CD4-positive, CD25-positive, alpha-beta regulatory T cell (primary cell): ENCODE measurements around the gene TAP1. TPM values are rescaled to one million over a fixed set of nuclear protein-coding genes. Genes with fewer than 3 reads are reported as not detected.

Source experiments
- ATAC-seq, 2 donors: fragments of 150-1000 bp; cut with Tn5 transposase; one replicate each; pipeline ENCODE4 v1.10.0; 2021; ENCODE audit warnings: low read depth in 2 of 2, moderate number of reproducible peaks in 2 of 2, moderate library complexity in 1 of 2
- DNase-seq, 3 donors: peaks; one replicate each; pipeline versions ENCODE4 v3.0.0 to v3.0.0-alpha.2; 2012 to 2022; ENCODE audit warnings: mixed read lengths in 1 of 3
- H3K27ac ChIP-seq: one replicate; pipeline ENCODE4 v1.7.0; 2013; ENCODE audit warnings: mild to moderate bottlenecking, low read length; ENCODE audit not compliant: insufficient read depth, poor library complexity, severe bottlenecking
- H3K27me3 ChIP-seq: one replicate; pipeline ENCODE4 v1.7.0; 2013; ENCODE audit warnings: low read length; ENCODE audit not compliant: control insufficient read depth, insufficient read depth
- H3K36me3 ChIP-seq: one replicate; pipeline ENCODE4 v1.7.0; 2013; ENCODE audit warnings: mild to moderate bottlenecking, low read length, moderate library complexity; ENCODE audit not compliant: control insufficient read depth, insufficient read depth
- H3K4me1 ChIP-seq: 2 replicates; pipeline ENCODE4 v1.7.0; 2013; ENCODE audit warnings: mild to moderate bottlenecking, low read length; ENCODE audit not compliant: insufficient read depth, control insufficient read depth, poor library complexity, severe bottlenecking
- H3K4me3 ChIP-seq: one replicate; pipeline ENCODE4 v1.7.0; 2013; ENCODE audit warnings: low read depth, mild to moderate bottlenecking, low read length, moderate library complexity
- H3K9me3 ChIP-seq, 2 experiments: 1 replicate in 1 of 2; 2 replicates in 1 of 2; pipeline ENCODE4 v1.7.0; 2013; ENCODE audit warnings: low read length in 2 of 2, mild to moderate bottlenecking in 1 of 2, moderate library complexity in 1 of 2; ENCODE audit not compliant: control insufficient read depth in 2 of 2
- H3K27ac Mint-ChIP-seq, 3 donors: one replicate each; pipeline ENCODE4 v1.8.0; 2020 to 2022; ENCODE audit warnings: mild to moderate bottlenecking in 3 of 3, mixed read lengths in 3 of 3, moderate library complexity in 2 of 3
- H3K27me3 Mint-ChIP-seq: one replicate; pipeline ENCODE4 v1.8.0; 2022; ENCODE audit warnings: mild to moderate bottlenecking, mixed read lengths
- H3K36me3 Mint-ChIP-seq: one replicate; pipeline ENCODE4 v1.8.0; 2020; ENCODE audit warnings: mixed read lengths
- H3K4me1 Mint-ChIP-seq, 4 donors: one replicate each; pipeline ENCODE4 v1.8.0; 2020 to 2022; ENCODE audit warnings: mixed read lengths in 4 of 4, mild to moderate bottlenecking in 1 of 4
- H3K4me3 Mint-ChIP-seq, 4 donors: one replicate each; pipeline ENCODE4 v1.8.0; 2020 to 2022; ENCODE audit warnings: mild to moderate bottlenecking in 4 of 4, mixed read lengths in 4 of 4, moderate library complexity in 3 of 4
- H3K9me3 Mint-ChIP-seq, 7 donors: one replicate each; pipeline ENCODE4 v1.8.0; 2020 to 2022; ENCODE audit warnings: mixed read lengths in 7 of 7, mild to moderate bottlenecking in 3 of 7, moderate library complexity in 2 of 7
- polyA plus RNA-seq, 4 donors: library from polyadenylated mRNA; unstranded; fragments of 300-500 nt; fragmentation: Illumina TruSeq; gene quantifications; one replicate each; pipeline ENCODE4 v1.2.3, GENCODE V29; 2021
- total RNA-seq: library from RNA; stranded (reverse); gene quantifications from one replicate; pipeline ENCODE4 v1.2.3, GENCODE V29; 2022

The TAP1 gene
- total and polyA plus RNA-seq, 5 donors from 2014 or later: 220 to 477 (median 430) TPM

DNA sequence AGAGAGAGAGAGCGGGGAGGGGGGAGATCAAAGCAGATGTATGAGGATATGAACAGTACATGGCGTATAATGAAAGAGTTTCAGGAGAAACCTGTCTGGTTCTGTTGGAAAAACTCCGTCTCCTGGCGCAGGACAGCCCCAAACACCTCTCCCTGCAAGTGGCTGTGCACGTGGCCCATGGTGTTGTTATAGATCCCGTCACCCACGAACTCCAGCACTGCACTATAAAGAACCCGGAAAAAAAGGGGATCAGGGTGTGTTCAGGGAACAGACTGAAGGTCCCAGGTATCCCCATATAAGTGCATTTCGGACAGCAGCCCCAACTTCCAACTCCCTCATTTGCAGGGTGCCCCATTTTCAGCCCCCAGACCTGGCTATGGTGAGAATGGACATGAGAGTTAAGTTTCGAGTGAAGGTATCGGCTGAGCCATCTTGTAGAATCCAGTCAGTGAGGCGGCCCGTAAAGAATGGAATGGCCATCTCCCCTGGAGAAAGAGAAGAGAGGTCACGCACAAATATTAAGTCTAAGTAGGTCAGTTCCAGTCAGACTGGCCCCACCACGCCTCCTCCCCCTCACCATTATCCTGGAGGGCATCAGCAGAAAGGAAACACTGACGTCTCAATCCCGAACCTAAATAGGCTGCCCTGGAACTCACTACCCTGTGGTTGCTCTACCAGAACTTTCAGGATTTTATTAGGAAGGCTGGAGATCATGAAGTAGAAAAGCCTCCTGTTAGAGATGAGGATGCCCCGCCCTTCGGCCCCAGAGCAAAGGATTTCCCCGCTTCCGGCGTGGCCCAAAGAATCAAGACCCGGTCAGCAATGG, 1.3 kb downstream of the TAP1 start:
- H3K9me3 Mint-ChIP-seq: no peaks in the 10 kb centered on the region
- peaks cover 59% of the 10 kb centered on the region for H3K36me3 Mint-ChIP-seq
- Histone ChIP-seq H3K36me3 (peaks cover 46% of the 10 kb centered on the region), H3K27ac (peak overlapping the region; percentile 98), H3K9me3 (no peaks in the 10 kb centered on the region), H3K4me1 (peaks cover 80% of the 10 kb centered on the region), H3K4me3 (peak overlapping the region; percentile 99), H3K27me3 (no peaks in the 10 kb centered on the region)
- H3K27ac Mint-ChIP-seq: peak overlapping the region; percentile 98 to 100 (median 100)
- DNase-seq: peak in 1 of 3 donors; percentile 51
- no peak for ATAC-seq
- H3K4me1 Mint-ChIP-seq: peaks cover 16 to 82% (median 57%) of the 10 kb centered on the region in 4 donors
- peak overlapping the region; percentile 95 to 100 (median 97) for H3K4me3 Mint-ChIP-seq
- H3K27me3 Mint-ChIP-seq: peaks cover 5% of the 10 kb centered on the region

DNA sequence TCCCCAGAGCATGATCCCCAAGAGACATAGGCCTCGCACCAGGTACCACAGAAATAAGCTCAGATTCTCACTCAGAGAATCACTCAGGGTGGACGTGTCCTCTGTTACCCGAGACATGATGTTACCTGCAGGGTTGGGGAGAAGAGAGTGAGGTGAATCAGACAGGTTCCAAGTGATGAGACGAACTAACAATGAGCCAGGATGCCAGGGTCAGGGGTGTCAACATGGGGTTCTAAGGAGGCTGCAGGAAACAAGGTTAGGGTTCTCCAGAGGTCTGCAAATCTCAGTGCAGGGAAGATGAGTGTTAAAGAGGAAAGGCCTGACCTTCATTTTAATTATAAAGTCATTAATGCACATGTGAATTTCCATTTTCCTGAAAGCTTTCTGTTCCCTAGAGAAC, 2.5 kb downstream of the TAP1 start:
- Mint-ChIP-seq H3K27ac (peak overlapping the region; percentile 9 to 84 (median 74)), H3K4me3 (peak overlapping the region; percentile 95 to 100 (median 97)), H3K4me1 (peaks cover 11 to 82% (median 58%) of the 10 kb centered on the region in 4 donors), H3K36me3 (peaks cover 64% of the 10 kb centered on the region), H3K27me3 (peaks cover 5% of the 10 kb centered on the region), H3K9me3 (no peaks in the 10 kb centered on the region)
- Histone ChIP-seq H3K4me3 (peak overlapping the region; percentile 99), H3K36me3 (peaks cover 53% of the 10 kb centered on the region), H3K4me1 (peaks cover 83% of the 10 kb centered on the region), H3K27ac (peak overlapping the region; percentile 98), H3K9me3 (no peaks in the 10 kb centered on the region), H3K27me3 (no peaks in the 10 kb centered on the region)
- DNase-seq (no peak), ATAC-seq (no peak)

DNA sequence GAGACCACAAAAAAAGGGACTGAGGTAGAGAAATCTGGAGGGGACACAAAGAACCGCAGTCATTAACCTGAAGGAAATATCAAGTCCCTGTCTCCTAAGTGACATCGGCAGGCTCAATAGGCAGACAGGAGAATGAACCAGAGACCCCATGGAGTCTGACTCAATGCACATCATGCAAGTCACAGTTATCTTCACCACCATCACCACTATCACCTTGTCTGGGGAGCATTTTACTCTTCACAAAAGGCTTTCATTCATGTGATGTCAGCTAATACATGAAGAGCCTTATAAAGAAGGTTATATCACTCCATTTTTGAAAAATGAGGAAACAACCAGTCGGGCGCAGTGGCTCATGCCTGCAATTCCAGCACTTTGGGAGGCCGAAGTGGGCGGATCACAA, 4.4 kb downstream of the TAP1 start:
- no peaks in the 10 kb centered on the region for H3K9me3 Mint-ChIP-seq
- H3K4me3 Mint-ChIP-seq: peak overlapping the region; percentile 96 to 99 (median 98)
- H3K27ac Mint-ChIP-seq: peak overlapping the region; percentile 22 to 100 (median 59)
- H3K27ac ChIP-seq: peak overlapping the region; percentile 45
- peaks cover 75% of the 10 kb centered on the region for H3K36me3 Mint-ChIP-seq
- peaks cover 63% of the 10 kb centered on the region for H3K36me3 ChIP-seq
- H3K9me3 ChIP-seq: no peaks in the 10 kb centered on the region
- H3K4me3 ChIP-seq: peak overlapping the region; percentile 94
- H3K27me3 ChIP-seq: no peaks in the 10 kb centered on the region
- H3K4me1 Mint-ChIP-seq: peaks cover 9 to 75% (median 51%) of the 10 kb centered on the region in 4 donors
- DNase-seq (no peak), ATAC-seq (no peak)
- peaks cover 81% of the 10 kb centered on the region for H3K4me1 ChIP-seq
- peaks cover 6% of the 10 kb centered on the region for H3K27me3 Mint-ChIP-seq

DNA sequence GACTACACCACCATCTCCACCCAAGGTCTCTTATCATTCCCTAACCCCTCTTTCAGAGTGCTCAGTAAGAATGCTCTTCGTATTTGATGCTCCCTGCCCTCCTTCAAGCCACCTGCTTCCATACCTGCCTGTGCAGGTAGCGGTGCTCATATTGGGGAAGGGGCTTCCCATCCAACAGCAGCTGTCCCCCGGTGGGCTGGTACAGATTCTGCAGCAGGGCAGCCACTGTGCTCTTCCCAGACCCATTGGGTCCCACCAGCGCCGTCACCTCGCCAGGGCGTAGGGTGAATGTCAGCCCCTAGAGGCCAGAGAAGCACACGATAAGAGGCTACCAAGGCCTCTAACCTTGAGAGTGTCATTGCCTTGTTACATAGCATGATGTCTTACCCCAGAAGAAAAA, 5.7 kb downstream of the TAP1 start:
- peaks cover 78% of the 10 kb centered on the region for H3K36me3 Mint-ChIP-seq
- Histone ChIP-seq H3K9me3 (no peaks in the 10 kb centered on the region), H3K4me3 (peak overlapping the region; percentile 94), H3K27me3 (no peaks in the 10 kb centered on the region), H3K36me3 (peaks cover 63% of the 10 kb centered on the region), H3K27ac (peak overlapping the region; percentile 99), H3K4me1 (peaks cover 90% of the 10 kb centered on the region)
- peaks cover 9 to 80% (median 53%) of the 10 kb centered on the region in 4 donors for H3K4me1 Mint-ChIP-seq
- DNase-seq: no peak
- H3K9me3 Mint-ChIP-seq: no peaks in the 10 kb centered on the region
- H3K4me3 Mint-ChIP-seq: peak overlapping the region; percentile 96 to 99 (median 98)
- peak overlapping the region; percentile 81 to 100 (median 95) for H3K27ac Mint-ChIP-seq
- ATAC-seq: no peak
- H3K27me3 Mint-ChIP-seq: peaks cover 4% of the 10 kb centered on the region

DNA sequence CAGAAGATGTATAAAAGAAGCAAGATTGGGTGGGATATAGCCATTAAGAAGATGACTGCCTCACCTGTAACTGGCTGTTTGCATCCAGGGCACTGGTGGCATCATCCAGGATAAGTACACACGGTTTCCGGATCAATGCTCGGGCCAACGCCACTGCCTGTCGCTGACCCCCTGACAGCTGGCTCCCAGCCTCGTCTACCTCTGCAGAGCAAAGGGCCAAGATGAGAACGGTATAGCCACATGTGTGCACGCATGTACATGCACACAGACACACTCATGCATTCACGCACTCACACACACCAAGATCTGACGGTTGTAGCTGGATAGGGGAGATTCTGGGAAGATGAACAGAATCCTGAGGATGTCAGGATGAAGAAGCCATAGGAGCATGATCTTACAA, 6.5 kb downstream of the TAP1 start:
- peak overlapping the region; percentile 94 for H3K4me3 ChIP-seq
- peak overlapping the region; percentile 44 to 100 (median 81) for H3K27ac Mint-ChIP-seq
- peak overlapping the region; percentile 96 to 99 (median 98) for H3K4me3 Mint-ChIP-seq

GRCh38 chr6:32845384-32845884, 8.1 kb downstream of the TAP1 start:
- peaks cover 90% of the 10 kb centered on the region for H3K4me1 ChIP-seq
- H3K9me3 Mint-ChIP-seq: no peaks in the 10 kb centered on the region
- H3K9me3 ChIP-seq: no peaks in the 10 kb centered on the region
- peak overlapping the region; percentile 96 to 99 (median 98) for H3K4me3 Mint-ChIP-seq
- ATAC-seq (peak in 1 of 2 donors; percentile 3), DNase-seq (peak; percentile 39 to 66 (median 54))
- no peaks in the 10 kb centered on the region for H3K27me3 ChIP-seq
- H3K36me3 ChIP-seq: peaks cover 68% of the 10 kb centered on the region
- H3K27ac Mint-ChIP-seq: peak overlapping the region; percentile 100
- H3K27me3 Mint-ChIP-seq: peaks cover 4% of the 10 kb centered on the region
- H3K36me3 Mint-ChIP-seq: peaks cover 79% of the 10 kb centered on the region
- H3K27ac ChIP-seq: peak overlapping the region; percentile 99
- peak overlapping the region; percentile 94 for H3K4me3 ChIP-seq
- peaks cover 14 to 80% (median 62%) of the 10 kb centered on the region in 4 donors for H3K4me1 Mint-ChIP-seq

More for the DNA sequence above, 6.5 kb downstream of the TAP1 start:
- Histone ChIP-seq H3K9me3 (no peaks in the 10 kb centered on the region), H3K27ac (peak overlapping the region; percentile 99), H3K4me1 (peaks cover 90% of the 10 kb centered on the region), H3K36me3 (peaks cover 69% of the 10 kb centered on the region), H3K27me3 (no peaks in the 10 kb centered on the region)
- ATAC-seq (no peak), DNase-seq (no peak)
- Mint-ChIP-seq H3K4me1 (peaks cover 13 to 80% (median 59%) of the 10 kb centered on the region in 4 donors), H3K27me3 (peaks cover 4% of the 10 kb centered on the region), H3K36me3 (peaks cover 77% of the 10 kb centered on the region), H3K9me3 (no peaks in the 10 kb centered on the region)

GRCh38 chr6:32844839-32845383, 8.6 kb downstream of the TAP1 start:
- H3K36me3 Mint-ChIP-seq: peaks cover 79% of the 10 kb centered on the region
- Histone ChIP-seq H3K4me3 (peak overlapping the region; percentile 94), H3K27me3 (no peaks in the 10 kb centered on the region), H3K9me3 (no peaks in the 10 kb centered on the region), H3K36me3 (peaks cover 62% of the 10 kb centered on the region), H3K4me1 (peaks cover 90% of the 10 kb centered on the region), H3K27ac (peak overlapping the region; percentile 99)
- DNase-seq (peak in 2 of 3 donors; percentile 69 to 73), ATAC-seq (peak; percentile 14 to 16)
- H3K27ac Mint-ChIP-seq: peak overlapping the region; percentile 100
- H3K4me1 Mint-ChIP-seq: peaks cover 14 to 80% (median 63%) of the 10 kb centered on the region in 4 donors
- H3K27me3 Mint-ChIP-seq: peaks cover 4% of the 10 kb centered on the region
- peak overlapping the region; percentile 96 to 99 (median 98) for H3K4me3 Mint-ChIP-seq
- no peaks in the 10 kb centered on the region for H3K9me3 Mint-ChIP-seq
